WI38 (cell line): Measurements from ENCODE around the gene C1orf116.

Source experiments
- H3K4me3 ChIP-seq: 2 replicates; pipeline ENCODE4 v1.5.1; 2011; ENCODE audit warnings: low read depth, mild to moderate bottlenecking, control low read depth, low read length
- TF ChIP-seq, protein P1 (sequence below): IDR thresholded peaks from 2 replicates; pipeline ENCODE4 v1.5.1; 2012; ENCODE audit warnings: low read depth, mild to moderate bottlenecking, control low read depth, low read length

C1orf116 gene

DNA sequence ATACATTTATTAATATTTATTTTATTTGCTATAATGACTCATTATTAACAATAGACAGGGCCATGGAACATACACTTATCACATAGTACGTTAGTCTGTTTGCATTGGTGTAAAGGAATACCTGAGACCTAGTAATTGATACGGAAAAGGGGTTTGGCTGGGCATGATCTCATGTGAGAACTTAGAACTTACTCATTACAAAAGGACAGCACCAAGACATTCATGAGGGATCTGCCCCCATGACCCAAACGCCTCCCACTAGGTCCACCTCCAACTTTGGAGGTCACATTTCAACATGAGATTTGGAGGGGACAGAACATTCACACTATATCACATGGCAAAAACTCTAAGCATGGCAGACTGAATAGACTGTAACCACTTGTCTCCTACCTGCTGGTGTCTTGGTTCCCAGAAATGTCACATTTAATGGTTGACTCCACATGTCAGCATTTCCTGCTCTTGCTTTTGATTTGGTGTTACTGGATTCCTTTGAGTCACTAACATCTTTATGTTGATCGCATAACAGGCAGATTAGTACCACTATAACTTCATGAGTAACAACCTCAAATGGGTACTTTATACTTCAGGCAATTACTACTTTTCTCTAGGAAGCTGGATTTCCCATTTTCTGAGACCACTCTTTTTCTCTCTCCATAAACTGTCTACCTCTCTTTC lies 3.5 kb upstream of the C1orf116 start:
- no peak overlapping the region for H3K4me3 ChIP-seq
- TF ChIP-seq, protein P1, sequence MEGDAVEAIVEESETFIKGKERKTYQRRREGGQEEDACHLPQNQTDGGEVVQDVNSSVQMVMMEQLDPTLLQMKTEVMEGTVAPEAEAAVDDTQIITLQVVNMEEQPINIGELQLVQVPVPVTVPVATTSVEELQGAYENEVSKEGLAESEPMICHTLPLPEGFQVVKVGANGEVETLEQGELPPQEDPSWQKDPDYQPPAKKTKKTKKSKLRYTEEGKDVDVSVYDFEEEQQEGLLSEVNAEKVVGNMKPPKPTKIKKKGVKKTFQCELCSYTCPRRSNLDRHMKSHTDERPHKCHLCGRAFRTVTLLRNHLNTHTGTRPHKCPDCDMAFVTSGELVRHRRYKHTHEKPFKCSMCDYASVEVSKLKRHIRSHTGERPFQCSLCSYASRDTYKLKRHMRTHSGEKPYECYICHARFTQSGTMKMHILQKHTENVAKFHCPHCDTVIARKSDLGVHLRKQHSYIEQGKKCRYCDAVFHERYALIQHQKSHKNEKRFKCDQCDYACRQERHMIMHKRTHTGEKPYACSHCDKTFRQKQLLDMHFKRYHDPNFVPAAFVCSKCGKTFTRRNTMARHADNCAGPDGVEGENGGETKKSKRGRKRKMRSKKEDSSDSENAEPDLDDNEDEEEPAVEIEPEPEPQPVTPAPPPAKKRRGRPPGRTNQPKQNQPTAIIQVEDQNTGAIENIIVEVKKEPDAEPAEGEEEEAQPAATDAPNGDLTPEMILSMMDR: no peak

DNA sequence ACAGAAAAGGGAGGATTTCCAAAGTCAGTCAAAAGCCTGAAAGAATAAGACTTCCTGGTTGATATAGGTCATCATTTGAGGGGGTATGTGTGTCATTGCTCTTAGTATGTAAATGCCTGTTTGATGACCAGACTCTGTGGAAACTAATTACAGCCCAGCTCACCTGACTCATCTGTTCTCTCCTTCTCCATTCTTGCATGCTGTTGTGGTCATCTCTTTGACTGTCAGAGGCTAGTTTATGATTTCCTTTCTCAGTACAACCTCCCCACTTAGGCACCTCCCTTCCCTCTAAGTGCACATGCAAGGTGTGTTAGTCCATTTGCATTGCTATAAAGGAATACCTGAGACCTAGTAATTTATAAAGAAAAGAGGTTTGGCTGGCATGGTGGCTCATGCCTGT lies 2.4 kb upstream of the C1orf116 start:
- TF ChIP-seq, protein P1: no peak
- H3K4me3 ChIP-seq: no peak overlapping the region

DNA sequence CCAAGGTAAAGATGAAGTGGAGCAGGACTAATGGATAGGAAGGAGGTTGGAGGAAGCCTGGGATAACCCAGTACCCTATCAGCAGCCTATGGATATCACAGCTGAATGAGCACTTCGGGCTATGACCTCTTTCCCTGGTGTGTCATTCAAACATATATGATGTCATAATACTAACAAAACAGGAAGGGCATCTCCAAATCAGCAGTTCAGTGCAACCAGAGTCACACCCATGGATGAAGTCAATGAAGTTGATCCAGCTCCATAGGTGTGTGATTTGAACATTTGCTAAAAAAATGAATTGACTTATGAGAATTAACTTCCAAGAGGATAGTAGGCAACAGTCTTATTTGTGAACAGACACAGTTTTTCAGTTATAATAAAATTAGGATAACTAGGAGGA lies 1.7 kb upstream of the C1orf116 start:
- TF ChIP-seq, protein P1: no peak
- H3K4me3 ChIP-seq: no peak overlapping the region

DNA sequence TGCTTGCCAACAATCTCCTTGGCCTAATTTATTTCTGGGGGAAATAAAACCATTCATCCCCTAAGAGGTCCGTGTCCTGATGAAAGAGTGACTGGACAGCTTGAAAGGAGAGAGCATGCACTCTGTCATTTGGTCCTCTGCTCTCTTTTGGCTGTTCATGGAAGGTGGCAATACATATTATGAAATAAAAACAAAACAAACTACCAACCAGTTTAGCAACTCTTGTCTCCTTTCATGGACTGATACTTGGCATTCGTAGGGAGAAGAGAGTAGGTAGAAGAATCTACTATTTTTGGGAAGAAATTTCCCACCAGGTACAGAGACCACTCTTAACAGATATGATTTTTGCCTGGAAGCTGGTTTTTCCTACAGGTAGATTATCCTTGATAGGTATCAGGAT lies 746 bp upstream of the C1orf116 start:
- no peak overlapping the region for H3K4me3 ChIP-seq
- TF ChIP-seq, protein P1: no peak

DNA sequence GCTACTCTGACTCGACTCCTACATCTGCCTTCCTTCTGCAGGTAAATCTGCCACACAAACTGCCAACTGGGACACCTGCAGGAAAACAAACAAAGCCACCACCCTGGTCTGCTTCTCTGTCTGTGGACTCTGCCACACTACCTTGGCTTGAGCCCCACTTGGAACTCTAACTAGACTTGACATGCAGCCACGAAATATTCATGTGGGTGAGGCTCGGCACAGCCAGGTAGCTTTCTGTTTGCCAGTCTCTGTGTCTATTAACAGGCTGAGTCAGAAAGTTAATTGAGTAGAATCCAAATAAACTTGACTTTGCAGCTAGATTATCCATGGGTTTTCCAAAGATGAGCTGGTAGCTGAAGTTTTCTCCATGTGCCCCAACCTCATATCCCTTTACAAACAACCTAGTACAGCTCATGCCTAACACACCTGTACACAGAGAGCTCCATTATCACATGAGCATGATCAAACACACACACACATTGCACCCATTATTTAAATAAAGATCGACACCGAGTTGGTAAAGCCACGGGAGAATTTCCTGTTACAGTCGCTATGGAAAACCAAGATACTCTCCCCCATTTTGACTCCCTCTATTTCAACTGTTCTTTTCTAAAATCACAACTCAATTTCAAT lies 808 bp downstream of the C1orf116 start:
- no peak overlapping the region for H3K4me3 ChIP-seq
- TF ChIP-seq, protein P1: no peak

DNA sequence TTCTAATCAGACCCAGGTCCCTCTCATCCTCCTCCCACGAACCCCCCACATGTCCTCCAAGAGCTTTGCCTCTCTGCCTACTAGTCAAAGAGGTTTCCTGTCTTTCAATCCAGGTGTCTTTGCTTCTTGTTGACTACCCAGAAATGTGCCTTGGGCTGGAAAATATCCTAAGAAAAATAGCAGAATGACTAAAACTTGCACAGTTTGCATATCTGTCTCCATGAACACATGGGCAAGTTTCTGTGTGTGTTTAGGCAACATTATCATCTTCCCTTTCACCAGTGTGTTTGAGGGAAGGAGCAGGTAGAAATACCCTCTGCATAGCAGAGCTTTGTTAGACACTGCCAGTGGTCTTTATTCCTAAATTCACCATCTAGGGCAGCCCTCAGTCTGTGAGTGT lies 1.5 kb downstream of the C1orf116 start:
- H3K4me3 ChIP-seq: no peak overlapping the region
- TF ChIP-seq, protein P1: no peak

DNA sequence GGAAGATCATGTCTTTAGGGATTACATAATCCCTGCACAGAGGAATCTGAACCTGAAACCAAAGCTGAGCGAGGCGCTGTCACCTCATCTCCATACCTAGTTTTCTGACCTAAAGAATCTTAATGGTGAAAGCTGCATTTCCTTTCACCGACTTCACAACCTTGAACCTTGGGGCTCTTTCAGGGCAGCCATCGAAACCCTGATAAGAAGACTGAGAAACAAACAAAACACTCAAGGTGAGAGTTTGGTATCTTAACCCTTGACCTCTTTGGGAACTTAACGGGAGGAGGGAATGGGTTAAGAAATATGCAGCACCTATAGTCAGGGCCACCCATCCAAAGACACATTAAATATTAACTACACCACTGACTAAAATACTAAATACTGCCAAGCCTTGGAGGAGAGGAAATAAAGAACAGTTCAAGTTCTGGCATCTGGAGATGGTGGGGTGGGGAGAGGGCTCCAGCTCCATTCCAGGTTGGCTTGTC lies 2.0 kb downstream of the C1orf116 start:
- H3K4me3 ChIP-seq: no peak overlapping the region
- TF ChIP-seq, protein P1: no peak
